ENCODE data around the gene PPP6R2.

Gene PPP6R2

GRCh38 chr22:50346470-50346869 is 3.3 kb downstream of the PPP6R2 start:
- Histone ChIP-seq H3K36me3 (ENCODE audit: control insufficient read depth in 2 of 2, insufficient read depth in 1 of 2, low read length in 2 of 2) (peaks cover 4 to 27% of the 10 kb centered on the region in 2 experiments; a peak in 2 of 3 replicates), H3K27ac (ENCODE audit: extremely low read depth, low read depth, low read length) (no peak overlapping the region), H3K4me1 (ENCODE audit: control insufficient read depth, insufficient read depth, low read length) (no peaks in the 10 kb centered on the region), H3K4me3 (ENCODE audit: low read depth, low read length) (no peak overlapping the region), H3K9me3 (ENCODE audit: control insufficient read depth, insufficient read depth, low read depth, low read length) (no peaks in the 10 kb centered on the region)
- CTCF ChIA-PET = interaction anchor here (0.6 kb wide), 1 partner anchor 20 kb away, joined by 3 read pairs; no protein-coding TSS in a partner anchor
- peak; percentile 77 for TF ChIP-seq ZBTB10 (tag by site-specific recombination; IDR thresholded peaks at IDR 0.05)
- TF ChIP-seq GLIS1 (tag by site-specific recombination; IDR thresholded peaks at IDR 0.05) = peak; percentile 70
- peak; percentile 68; the same call in 1 of the 2 replicates for TF ChIP-seq PATZ1 (tag by site-specific recombination; IDR thresholded peaks at IDR 0.05)
- TF ChIP-seq ZNF426 (tag by site-specific recombination; IDR thresholded peaks at IDR 0.05) = no peak
- peak; percentile 34; the same call in 1 of the 2 replicates for TF ChIP-seq GLIS2 (tag by site-specific recombination; IDR thresholded peaks at IDR 0.05)
- POLR2A ChIA-PET = no interaction called here

- TF ChIP-seq INSM2 (tag by site-specific recombination; IDR thresholded peaks at IDR 0.05) (no peak), PRDM1 (tag by site-specific recombination; IDR thresholded peaks at IDR 0.05) (peak; percentile 68)
- CTCF ChIA-PET = no interaction called here
- peaks cover 4 to 29% of the 10 kb centered on the region in 2 experiments; a peak in 2 of 3 replicates for H3K36me3 ChIP-seq (ENCODE audit: control insufficient read depth in 2 of 2, insufficient read depth in 1 of 2, low read length in 2 of 2)
- no peak overlapping the region for H3K4me3 ChIP-seq (ENCODE audit: low read depth, low read length)
- no peaks in the 10 kb centered on the region for H3K4me1 ChIP-seq (ENCODE audit: control insufficient read depth, insufficient read depth, low read length)
- H3K27ac ChIP-seq (ENCODE audit: extremely low read depth, low read depth, low read length) = no peak overlapping the region
- H3K9me3 ChIP-seq (ENCODE audit: control insufficient read depth, insufficient read depth, low read depth, low read length) = no peaks in the 10 kb centered on the region
- POLR2A ChIA-PET = no interaction called here
Observed at GRCh38 chr22:50347157-50347556, 4.0 kb downstream of the PPP6R2 start.

GRCh38 chr22:50348058-50348457 is 4.9 kb downstream of the PPP6R2 start:
- ChIA-PET POLR2A (no interaction called here), CTCF (interaction anchor here (0.8 kb wide), 1 partner anchor 12 kb away, joined by 4 read pairs; no protein-coding TSS in a partner anchor)
- H3K4me3 ChIP-seq (ENCODE audit: low read depth, low read length) = no peak overlapping the region
- H3K36me3 ChIP-seq (ENCODE audit: control insufficient read depth in 2 of 2, insufficient read depth in 1 of 2, low read length in 2 of 2) = peaks cover 10 to 34% of the 10 kb centered on the region in 2 experiments; a peak in 2 of 3 replicates
- H3K4me1 ChIP-seq (ENCODE audit: control insufficient read depth, insufficient read depth, low read length) = no peaks in the 10 kb centered on the region
- no peak overlapping the region for H3K27ac ChIP-seq (ENCODE audit: extremely low read depth, low read depth, low read length)
- no peaks in the 10 kb centered on the region for H3K9me3 ChIP-seq (ENCODE audit: control insufficient read depth, insufficient read depth, low read depth, low read length)
- TF ChIP-seq ZNF133 (tag by site-specific recombination; IDR thresholded peaks at IDR 0.05) = peak; percentile 91
- peak; percentile 73; the same call in 1 of the 2 replicates for TF ChIP-seq ZNF623 (tag by site-specific recombination; IDR thresholded peaks at IDR 0.05)
- TF ChIP-seq REST (tag by site-specific recombination; IDR thresholded peaks at IDR 0.05) = no peak
- TF ChIP-seq KLF17 (tag by site-specific recombination; IDR thresholded peaks at IDR 0.05) = 0 out of 2 replicates have a peak, but pooled peaks have one; percentile 25
- no peak for TF ChIP-seq MZF1 (tag by site-specific recombination; IDR thresholded peaks at IDR 0.05; ENCODE audit: borderline replicate concordance)
- TF ChIP-seq ZNF341 (tag by site-specific recombination; IDR thresholded peaks at IDR 0.05; ENCODE audit: low read depth) = no peak
